GOT3 (cell line): ENCODE measurements around the gene KIAA0825.
"Not testable (repeated sequence)": the region's sequence is repeated elsewhere in the genome, so short reads cannot be mapped to it uniquely, and the experiment has no call there.

Source experiments
- DNase-seq: peaks from one replicate; lab custom pipeline; 2025; ENCODE audit warnings: mixed read lengths; lab: John Stamatoyannopoulos, UW

The KIAA0825 gene

DNA sequence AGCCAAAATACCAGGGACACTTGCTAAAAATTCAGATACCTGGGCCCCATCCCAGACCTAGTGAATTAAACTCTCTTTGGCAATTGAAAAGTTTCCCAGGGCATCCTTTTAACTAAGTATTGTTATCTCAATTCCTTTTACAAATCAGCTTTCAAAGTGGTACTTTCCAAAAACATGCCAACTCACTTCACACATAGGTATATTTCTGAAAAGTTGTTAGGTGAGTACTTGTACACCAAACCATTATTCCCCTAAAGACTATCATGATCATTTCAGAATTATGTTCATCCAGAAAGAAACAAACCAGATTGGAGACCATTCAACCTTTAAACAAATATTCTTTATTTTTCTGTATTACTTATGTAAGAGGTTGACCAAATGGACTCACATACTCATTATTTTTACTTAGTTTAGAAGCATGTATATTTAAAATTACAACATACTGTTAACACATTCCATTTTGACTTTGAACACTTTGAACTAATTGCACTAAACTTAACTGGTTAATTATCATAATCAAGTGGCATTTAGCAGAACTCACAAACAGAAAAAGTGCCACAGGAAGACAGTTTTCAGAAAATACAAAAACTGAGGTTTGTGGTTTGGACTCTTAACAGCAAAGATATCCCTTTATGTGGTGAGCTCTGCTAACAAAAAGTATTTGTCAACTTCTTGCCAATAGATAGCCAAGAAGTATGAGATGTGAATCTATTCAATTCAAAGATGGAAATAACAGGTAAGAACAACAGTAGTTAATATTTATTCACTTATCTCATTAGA lies 40.7 kb downstream of the KIAA0825 start:
- DNase-seq, result no peak

DNA sequence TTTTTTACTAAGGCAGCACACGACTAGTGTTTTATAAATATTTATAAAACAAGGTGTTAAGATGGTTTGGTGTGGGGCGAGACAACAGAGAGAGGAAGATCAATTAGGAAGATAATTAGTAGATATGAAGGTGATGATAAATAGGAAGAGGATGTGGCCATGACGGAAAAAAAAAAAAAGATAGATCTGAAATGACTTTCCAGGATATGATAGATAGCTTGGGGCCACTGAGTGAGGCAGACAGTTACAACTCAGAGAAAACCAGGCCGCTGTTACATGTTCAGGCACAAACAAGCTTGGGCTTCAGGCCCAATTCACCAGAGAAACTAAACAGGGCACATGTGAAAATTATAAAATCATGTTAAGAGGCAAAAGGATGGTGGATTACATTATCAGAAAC lies 43.2 kb downstream of the KIAA0825 start:
- no peak for DNase-seq

DNA sequence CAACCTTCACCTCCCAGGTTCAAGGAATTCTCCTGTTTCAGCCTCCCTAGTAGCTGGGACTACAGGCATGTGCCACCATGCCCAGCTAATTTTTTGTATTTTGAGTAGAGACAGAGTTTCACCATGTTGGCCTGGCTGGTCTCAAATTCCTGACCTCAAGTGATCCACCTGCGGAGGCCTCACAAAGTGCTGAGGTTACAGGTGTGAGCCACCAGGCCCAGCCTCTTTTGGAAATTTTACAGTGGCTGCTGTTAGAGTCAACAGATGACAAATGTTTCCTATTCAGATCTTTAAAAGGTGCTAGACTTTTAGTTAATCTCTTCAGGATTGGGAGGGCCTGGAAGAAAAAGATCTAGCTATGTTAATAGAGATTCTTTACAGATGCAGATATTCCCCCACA lies 45.1 kb downstream of the KIAA0825 start:
- DNase-seq, result not testable (repeated sequence)

DNA sequence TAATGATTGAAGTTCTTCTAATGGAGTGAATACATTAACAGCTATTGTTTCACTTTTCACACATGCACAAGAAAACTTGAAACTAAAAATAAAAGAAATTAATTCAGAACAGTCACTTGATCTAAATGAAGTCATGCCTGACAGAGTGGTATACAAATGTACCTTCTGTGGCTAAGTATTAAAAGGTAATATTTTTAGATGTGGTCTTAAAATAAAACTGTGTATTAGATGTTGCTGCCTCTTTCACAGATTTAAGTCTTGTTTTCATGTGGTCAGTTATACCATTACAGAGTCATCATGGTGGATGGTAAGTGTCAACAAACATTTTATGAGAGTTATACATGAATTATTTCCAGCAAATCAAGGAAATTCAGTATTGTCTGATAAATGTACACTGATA lies 47.0 kb downstream of the KIAA0825 start:
- DNase-seq, result no peak

DNA sequence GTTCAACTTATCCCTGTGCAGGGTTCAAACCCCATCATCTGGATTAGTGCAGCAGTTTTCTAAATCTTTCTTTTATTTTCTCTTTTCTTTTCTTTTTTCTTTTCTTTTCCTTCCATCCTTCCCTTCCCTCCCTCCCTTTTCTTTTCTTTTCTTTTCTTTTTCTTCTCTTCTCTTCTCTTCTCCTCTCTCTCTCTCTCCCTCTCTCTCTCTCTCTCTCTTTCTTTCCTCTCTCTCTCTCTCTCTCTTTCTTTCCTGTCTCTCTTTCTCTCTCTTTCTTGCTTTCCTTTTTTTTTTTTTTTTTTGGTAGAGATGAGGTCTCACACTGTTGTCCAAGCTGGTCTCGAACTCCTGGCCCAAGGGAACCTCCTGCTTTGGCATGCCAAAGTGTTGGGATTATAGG lies 53.6 kb downstream of the KIAA0825 start:
- no peak for DNase-seq

DNA sequence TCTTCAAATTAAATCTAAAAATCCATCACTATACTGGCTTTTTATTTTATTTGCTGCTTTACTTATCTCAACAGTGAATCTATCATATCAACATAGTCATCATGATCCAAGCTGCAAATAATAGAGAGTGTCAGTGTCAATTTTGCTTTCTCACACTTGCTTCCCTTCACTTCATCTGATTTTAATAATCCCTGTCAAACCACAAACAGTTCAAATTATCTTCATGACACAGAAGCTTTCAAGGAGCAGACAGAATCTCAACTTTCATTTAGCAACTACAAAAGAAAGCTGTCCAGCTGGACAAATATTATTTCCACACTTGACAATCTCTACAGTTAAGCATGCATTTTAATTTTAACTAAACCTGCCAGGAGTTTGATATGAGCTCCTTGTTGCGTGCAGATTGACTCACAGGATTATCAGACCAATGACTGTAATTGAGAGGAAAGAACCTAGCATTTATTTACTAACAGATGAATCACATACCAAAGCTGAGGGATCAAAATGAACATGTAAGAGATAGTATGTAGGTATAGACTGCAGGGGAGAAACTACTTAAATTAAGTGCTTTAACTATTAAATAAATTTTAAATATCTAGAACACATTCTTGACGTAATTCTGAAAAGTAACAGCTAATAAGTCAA lies 56.0 kb downstream of the KIAA0825 start:
- no peak for DNase-seq

DNA sequence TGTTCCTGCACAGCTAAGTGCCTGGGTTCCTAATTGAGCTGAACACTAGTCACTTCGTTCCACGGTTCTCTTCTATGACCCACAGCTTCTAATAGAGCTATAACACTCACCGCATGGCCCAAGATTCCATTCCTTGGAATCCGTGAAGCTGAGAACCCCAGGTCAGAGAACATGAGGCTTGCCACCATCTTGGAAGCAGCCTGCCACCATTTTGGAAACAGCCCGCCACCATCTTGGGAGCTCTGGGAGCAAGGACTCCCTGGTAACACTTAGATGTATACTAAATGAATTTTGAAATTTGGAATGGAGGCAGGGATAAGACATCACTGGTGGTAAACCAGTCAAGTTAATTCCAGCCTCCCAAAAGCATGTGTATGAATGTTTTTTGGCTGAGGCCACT lies 60.4 kb downstream of the KIAA0825 start:
- no peak for DNase-seq

DNA sequence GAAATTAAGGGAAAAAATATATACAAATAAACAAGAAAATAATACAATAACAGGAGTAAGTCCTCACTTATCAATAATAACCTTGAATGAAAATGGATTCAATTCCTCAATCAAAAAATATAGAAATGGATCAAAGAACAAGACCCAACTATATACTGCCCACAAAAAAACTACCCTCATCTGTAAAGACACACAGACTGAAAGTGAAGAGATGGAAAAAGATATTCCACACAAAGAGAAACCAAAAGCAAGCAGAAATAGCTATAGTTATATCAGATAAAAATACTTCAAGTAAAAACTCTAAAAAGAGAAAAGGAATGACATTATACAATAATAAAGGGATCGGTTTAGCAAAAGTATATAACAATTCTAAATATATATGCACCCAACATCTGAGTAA lies 66.5 kb downstream of the KIAA0825 start:
- no peak for DNase-seq

DNA sequence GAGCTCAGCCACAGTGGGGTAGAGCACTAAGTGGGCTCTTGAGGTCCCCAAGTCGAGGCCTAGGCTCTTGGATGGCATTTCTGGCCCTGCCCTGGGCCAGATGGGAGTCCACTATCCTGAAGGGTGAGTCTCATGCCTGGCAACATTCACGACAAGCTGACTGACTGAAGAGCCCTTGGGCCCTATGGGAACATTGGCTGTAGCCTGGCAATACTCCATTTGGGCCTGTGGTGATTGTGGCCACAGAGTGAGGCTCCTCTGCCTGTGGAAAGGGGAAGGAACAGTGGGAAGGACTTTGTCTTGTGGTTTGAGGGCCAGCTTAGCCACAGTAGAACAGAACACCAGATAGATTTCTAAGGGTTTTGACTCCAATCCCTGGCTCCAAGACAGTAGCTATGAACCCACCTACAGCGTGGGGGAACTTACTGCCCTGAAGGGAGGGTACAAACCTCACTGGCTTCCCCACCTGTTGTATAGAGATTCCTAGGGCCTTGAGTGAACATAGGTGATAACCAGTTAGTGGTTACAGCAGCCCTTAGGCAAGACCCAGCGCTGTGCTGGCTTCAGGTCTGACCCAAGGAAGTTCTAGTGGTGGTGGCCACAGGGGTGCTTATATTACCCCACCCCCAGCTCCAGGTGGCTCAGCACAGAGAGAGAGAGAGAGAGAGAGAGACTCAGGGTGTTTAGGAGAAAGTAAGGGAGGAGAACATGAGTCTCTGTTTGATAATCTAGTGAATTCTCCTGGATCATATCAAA lies 72.4 kb downstream of the KIAA0825 start:
- no peak for DNase-seq

DNA sequence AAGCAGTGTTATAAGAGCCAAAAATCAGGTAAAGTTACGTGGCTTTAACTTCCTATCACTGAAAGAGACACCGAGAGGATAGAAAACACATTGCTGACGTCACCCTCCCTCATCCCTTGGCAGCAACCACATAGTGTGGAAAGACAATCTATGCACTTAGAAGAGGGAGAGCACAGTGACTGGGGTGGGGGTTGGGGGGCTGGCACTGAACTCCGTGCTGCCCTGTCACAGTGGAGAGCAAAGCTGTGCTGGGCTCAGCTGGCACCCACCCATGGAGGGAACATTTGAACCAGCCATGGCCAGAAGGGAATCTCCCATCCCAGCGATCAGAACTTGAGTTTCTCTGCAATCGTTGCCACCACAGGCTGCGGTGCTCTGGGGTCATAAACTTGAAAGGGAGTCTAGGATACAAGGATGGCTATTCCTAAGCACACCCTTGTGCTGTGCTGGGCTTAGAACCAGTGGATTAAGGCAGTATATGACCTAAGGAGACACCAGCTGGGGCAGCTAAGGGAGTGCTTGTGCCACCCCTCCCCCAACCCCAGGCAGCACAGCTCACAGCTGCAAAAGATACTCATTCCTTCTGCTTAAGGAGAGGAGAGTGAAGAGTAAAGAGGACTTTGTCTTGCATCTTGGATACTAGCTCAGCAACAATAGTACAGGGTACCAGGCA lies 73.4 kb downstream of the KIAA0825 start:
- no peak for DNase-seq

DNA sequence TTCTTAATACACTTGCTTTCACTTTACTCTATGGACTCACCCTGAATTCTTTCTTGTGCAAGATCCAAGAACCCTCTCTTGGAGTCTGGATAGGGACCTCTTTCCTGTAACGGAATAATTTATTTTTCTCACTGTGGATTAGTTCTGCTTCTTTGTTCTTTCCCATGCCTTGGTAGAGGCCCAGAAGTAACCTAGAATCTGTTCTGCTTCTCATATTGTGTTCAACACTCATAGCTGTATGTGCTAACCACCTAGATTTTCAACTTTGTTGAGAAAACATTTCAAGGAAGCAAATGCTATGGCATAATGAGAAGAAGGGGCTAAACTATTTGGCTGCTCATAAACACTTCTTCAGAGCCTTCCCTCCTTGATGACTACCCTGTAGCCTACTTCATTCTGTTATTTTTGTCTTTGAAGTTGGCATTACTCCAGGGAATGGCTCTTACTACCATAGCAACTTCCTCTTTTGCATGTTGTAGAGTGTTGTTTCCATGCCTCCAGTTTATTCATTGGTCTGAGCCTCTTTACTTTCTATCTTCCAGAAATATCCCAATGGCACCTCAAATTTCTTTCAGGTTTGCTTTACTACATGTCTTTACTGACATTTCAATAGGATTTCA lies 74.3 kb downstream of the KIAA0825 start:
- DNase-seq, result no peak

DNA sequence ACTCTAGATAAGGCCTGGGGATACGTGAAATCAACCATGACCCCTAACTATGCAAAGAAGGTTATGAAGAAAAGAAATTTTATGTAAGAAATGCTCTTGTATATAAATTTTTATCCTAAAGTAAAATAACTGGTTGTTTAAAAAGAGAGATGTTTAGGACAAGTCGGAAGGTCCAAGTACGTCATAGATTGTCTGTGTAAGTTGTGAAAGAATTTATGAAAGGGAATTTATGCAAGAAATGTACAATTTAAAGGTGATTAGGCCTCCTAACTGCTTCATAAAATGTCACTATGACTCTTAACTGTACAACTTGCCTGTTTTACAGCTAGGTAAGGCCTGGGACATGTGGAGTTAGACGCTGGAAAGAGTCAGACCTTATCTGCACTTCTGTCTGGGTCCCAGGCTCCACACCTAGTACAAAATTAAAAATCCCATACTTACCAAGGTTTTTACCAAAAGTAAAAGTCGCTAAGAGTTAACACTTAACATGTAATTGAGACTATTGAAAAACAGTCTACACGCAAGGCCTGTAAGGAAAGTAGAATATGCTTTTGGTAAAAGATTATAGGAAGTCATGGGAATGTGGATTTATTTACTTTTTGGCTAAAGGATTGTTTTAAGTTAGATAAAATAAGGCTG lies 77.4 kb downstream of the KIAA0825 start:
- DNase-seq, result no peak

DNA sequence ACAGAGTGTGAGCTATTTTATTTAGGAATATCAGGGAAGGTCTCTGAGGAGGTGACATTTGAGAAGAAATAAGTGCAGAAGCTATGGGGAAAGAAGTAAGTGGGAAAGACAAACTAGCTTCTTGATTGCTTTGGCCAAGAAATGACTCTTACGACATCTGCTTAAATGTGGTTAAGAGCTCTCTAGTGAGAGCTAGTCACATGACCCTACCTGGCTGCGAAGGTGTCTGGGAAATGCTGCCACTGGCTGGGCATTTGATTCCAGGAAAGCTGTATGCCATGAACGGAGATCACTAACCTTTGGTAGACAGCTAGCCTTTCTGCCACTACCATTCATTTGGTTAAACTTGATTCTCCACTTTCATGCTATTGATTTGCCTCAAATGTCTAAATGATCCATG lies 80.1 kb downstream of the KIAA0825 start:
- no peak for DNase-seq

DNA sequence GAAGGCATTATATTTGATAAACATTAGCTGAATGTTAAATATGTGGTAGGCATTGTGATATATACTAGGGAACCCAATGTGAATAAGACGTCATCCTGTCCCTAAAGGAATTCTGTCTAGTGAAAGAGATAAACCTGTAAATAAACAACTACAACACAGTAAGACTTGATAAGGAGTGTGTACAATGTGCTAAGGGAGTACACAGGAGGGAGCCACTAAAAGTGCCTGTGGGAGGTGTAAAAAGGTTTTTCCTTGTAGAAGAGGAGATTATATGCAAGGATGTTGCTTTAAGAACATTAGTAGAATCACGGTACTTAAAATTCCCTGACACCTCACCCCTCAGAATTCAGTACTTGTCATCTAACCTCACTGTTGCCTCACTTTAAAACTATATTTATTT lies 91.7 kb downstream of the KIAA0825 start:
- no peak for DNase-seq

DNA sequence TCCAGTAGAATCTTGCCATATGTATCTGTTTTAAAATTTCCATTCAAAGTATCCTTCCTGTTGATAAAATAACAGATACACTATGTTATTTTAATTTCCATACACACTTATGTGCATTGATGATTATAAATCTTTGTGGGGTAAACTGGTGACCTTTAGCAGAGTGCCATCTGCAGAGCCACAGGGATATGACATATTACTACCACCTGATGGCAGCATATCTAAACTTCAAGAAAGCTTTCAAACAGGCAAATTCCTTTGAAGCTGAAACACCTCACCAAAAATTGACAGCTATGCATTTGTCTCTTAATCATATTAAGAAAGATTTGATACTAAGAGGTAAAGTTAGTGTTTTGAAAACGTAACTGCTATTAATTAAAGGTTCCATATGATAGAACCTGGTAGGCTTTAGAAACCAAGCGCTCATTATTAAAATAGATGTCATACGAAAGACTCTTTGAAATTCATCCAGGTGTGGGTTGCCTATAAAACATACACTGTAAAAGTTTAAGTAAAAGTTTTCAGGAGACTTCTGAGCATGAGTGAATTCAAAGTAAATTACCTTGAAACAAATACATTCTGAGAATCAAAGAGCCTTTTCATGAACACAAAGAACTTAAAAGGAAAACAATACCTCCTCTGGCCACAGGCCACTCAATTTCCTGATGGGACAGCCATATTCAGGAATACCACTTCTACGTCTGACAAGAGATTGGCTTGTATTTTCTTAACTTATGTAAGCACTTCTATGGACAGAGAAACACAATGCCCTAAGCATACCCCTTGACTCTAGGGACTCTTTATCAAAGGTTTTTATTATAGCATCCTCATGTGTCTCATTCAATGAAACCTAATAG lies 93.3 kb downstream of the KIAA0825 start:
- DNase-seq, result no peak

DNA sequence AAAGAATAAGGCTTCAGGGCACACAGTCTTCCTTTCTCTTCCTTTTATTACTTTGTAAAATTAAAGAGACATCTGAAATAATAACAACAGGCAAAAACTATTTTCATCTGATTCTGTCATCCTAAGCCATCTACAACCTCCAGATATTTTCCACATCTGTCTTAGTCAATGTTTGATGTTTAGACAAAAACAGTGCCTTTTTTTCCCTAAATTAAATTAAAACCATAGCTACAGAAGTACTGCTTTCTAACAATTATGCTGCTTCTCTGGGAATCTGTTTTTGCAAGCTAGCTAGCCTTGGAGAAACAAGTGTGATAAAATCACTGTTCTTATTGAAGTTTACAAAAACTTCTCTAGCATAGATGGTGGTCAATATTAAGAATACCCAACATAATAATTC lies 95.4 kb downstream of the KIAA0825 start:
- no peak for DNase-seq

DNA sequence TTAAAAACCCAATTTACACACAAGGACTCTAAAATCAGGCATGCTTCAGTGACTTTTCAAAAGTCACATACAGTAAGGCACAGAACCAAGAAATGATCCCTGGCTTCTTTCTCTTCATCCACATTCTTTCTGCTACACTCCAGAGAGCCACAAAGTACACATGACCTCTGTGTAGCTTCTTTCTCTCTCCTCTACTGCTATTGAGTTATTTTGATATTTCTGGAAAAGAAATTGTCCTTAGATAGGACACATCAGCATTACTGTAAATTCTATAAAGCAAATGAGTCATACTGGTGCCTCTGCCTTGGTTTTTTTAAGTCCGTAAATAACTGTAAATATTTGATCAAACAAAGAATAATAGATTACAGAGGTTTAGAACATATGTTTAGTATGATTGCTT lies 96.3 kb downstream of the KIAA0825 start:
- DNase-seq, result no peak

DNA sequence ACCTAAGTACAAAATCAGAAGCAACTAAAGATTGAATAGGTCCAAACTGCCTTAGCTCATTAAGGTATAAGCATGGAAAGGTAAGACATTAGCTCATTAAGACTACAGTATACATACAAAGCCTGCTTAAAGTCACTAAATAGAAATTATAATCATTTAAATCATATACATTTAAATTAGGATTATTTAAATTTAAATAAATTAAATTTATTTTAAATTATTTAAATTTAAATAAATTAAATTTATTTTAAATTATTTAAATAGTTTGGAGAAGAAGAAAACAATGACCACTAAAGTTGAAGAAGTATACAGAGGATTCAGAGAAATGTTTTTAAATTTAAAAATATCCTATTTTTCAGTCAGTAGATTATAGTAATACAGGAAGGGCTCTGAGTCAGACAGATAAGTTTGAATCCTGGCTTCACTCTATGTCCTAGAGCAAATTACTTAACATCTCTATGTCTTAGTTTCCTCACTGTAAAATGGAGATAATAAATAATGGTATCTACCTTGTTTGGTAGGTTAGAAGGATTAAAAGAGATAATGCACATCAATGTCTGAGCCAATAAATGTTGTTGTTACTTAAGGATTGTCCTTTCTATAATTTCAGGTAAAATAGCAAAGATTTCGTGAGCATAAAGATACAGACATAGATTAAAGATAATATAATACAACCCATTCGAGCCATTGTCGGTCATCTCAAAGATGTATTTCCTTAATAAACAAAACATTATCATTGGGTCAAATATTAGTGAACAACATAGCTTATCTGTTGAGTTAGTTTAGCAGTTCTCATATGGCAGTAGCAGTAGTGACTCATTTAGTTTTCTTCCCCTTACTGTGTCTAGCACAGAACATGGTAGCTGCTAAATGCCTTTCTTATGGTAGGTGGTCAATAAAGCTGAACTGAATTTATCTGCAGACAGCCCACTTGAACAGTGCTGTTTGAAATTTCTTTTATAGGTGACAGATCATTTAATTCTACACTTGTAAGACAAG lies 100.6 kb downstream of the KIAA0825 start:
- DNase-seq, result no peak

DNA sequence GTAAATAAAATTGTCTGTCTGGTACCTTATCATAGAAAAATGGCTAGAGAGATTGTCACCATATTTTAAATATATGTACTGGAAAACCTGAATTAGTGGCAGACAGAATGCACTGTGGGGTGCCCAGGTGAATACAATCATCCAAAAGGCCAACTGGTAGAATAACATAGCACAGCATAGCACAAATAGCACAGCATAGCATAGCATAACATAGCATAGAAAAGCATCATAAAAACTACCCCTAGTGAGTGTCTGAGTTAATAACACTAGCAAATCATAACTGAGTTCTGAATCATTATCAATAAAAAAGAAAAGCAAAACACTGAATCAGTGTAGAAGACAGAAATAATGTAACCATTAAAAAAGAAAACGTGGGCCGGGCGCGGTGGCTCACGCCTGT lies 102.3 kb downstream of the KIAA0825 start:
- DNase-seq, result no peak
